ENCODE results near the gene TMC1. TPM values are rescaled to one million over a fixed set of nuclear protein-coding genes. Genes with fewer than 3 reads are reported as not detected.

Gene TMC1
- total RNA-seq, 4 donors from 2014 or later = under 0.01 to 0.95 (median 0.90) TPM; not detected in 1

DNA sequence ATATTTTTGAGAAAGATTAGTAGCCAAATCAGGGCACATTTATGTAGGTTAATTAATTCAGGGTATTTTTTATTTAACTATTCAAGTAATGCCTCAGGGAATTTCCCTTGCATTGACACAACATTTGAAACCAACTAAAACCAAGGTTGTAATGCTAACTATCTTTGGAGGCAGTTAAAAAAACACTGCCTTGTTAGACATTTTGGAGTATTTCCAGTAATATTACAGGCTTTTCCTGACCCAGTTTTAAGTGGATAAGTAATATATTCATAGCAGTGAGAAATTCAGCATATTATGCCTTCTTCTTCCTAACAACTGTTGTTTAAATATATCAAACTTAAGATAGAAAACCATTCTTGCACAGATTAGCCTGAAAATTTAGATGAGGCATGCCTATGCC is 175.1 kb downstream of the TMC1 start:
- TF ChIP-seq POLR2A (IDR thresholded peaks at IDR 0.05) = no peak
- TF ChIP-seq, protein P1, sequence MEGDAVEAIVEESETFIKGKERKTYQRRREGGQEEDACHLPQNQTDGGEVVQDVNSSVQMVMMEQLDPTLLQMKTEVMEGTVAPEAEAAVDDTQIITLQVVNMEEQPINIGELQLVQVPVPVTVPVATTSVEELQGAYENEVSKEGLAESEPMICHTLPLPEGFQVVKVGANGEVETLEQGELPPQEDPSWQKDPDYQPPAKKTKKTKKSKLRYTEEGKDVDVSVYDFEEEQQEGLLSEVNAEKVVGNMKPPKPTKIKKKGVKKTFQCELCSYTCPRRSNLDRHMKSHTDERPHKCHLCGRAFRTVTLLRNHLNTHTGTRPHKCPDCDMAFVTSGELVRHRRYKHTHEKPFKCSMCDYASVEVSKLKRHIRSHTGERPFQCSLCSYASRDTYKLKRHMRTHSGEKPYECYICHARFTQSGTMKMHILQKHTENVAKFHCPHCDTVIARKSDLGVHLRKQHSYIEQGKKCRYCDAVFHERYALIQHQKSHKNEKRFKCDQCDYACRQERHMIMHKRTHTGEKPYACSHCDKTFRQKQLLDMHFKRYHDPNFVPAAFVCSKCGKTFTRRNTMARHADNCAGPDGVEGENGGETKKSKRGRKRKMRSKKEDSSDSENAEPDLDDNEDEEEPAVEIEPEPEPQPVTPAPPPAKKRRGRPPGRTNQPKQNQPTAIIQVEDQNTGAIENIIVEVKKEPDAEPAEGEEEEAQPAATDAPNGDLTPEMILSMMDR (IDR thresholded peaks at IDR 0.05) = no peak
- H3K4me1 ChIP-seq = no peaks in the 10 kb centered on the region
- H3K4me3 ChIP-seq = no peak overlapping the region
- no peaks in the 10 kb centered on the region for H3K27me3 ChIP-seq
- H3K9me3 ChIP-seq = no peaks in the 10 kb centered on the region
- no peaks in the 10 kb centered on the region for H3K36me3 ChIP-seq
- no peak overlapping the region for H3K27ac ChIP-seq
- intact Hi-C loops (cut with DNase I; ENCODE audit: low total_unique reads) = no loop called here
- DNase-seq = no peak

DNA sequence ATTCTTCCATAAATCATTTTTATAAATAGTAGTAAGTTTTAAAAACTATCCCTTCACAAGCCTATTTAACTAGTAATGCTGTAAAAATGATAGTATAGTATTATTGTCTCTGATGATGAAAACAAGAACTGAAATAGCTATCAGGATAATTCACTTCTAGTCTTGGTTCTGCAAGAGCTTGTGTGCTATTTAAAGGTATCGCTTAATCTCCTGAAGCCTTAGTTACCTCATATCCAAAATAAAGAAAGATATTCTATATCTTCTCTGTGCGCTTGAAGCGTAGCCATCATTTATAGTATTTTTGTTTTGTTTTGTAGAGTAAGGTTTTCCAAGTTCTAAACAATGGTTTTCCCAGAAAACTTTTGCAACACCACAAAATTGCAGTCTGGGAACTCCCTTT is 180.1 kb downstream of the TMC1 start:
- no peak for TF ChIP-seq POLR2A (IDR thresholded peaks at IDR 0.05)
- TF ChIP-seq, protein P1 (IDR thresholded peaks at IDR 0.05) = no peak
- DNase-seq = no peak
- Histone ChIP-seq H3K27me3 (no peaks in the 10 kb centered on the region), H3K4me3 (no peak overlapping the region), H3K9me3 (no peaks in the 10 kb centered on the region), H3K27ac (no peak overlapping the region), H3K4me1 (no peaks in the 10 kb centered on the region), H3K36me3 (no peaks in the 10 kb centered on the region)
- intact Hi-C loops (cut with DNase I; ENCODE audit: low total_unique reads) = no loop called here

DNA sequence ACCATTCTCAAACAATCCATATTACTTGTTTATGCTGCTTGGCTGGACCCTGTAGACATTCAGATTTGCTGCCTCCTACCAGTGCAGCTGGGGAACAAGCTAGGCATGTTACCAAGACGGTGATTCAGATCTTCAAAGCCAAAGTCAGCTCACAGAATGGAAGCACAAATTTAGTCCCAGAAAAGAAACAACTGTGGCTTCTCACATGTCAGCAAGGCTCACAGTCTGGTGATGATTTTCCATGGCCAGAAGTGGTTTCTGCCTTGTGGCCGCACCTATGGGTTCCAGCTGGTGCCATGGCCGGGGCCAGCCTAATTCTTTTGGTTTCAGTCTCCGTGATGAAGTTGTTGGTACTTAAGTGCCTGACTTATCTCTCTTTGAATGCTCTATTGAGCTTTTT is 182.2 kb downstream of the TMC1 start:
- Histone ChIP-seq H3K9me3 (no peaks in the 10 kb centered on the region), H3K36me3 (no peaks in the 10 kb centered on the region), H3K27ac (no peak overlapping the region), H3K27me3 (no peaks in the 10 kb centered on the region), H3K4me3 (no peak overlapping the region), H3K4me1 (no peaks in the 10 kb centered on the region)
- DNase-seq = no peak
- intact Hi-C loops (cut with DNase I; ENCODE audit: low total_unique reads) = no loop called here
- TF ChIP-seq, protein P1 (IDR thresholded peaks at IDR 0.05) = no peak
- no peak for TF ChIP-seq POLR2A (IDR thresholded peaks at IDR 0.05)

DNA sequence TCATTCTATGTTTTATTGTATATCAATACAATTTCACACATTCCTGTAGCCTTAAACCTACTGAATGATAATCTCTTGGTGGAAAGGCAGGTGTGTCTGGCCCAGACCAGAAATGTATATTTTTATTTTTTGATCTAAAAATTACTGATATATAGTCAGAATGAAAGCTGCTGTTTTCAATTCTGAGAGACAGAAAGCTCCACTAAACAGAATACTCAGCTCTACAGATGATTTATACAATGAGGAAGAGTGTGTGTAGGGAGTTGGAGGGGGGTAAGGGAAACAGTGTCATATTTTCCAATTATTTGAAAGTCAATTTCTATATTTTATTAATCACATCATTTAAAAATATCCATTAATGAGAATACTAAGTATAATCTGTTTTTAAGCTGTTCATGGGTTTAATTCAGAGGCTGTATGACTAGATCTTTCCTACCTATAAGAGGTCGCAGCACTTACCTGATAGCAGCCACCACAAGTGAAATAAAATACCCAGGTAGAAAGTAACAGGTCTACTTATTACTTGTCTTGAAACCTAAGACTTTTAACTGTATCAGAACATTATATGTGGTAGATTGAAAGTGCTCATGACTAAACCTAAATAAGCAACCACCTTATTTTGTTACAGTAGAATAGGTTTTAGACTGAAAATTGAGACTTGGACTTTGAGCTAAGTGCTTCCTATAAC is 183.4 kb downstream of the TMC1 start:
- no peak overlapping the region for H3K27ac ChIP-seq

DNA sequence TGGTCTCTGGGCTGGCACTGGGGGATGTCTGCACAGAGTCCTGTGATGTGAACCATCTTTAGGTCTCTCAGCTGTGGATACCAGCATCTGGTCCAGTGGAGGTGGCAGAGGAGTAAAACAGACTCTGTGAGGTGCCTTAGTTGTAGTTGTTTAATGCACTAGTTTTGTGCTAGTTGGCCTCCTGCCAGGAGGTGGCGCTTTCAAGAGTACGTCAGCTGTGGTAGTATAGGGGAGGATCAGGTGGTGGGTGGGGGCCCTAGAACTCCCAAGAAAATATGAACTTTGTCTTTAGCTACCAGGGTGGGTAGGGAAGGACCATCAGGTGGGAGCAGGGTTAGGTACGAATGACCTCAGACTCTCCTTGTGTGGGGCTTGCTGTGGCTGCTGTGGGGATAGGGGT is 197.1 kb downstream of the TMC1 start:
- H3K27ac ChIP-seq = no peak overlapping the region
- no peaks in the 10 kb centered on the region for H3K36me3 ChIP-seq
- no peaks in the 10 kb centered on the region for H3K9me3 ChIP-seq
- no peaks in the 10 kb centered on the region for H3K27me3 ChIP-seq
- H3K4me1 ChIP-seq = no peaks in the 10 kb centered on the region
- DNase-seq = no peak
- intact Hi-C loops (cut with DNase I; ENCODE audit: low total_unique reads) = no loop called here
- H3K4me3 ChIP-seq = no peak overlapping the region
- TF ChIP-seq, protein P1 (IDR thresholded peaks at IDR 0.05) = no peak
- no peak for TF ChIP-seq POLR2A (IDR thresholded peaks at IDR 0.05)

More for the DNA sequence above, 183.4 kb downstream of the TMC1 start:
- Histone ChIP-seq H3K27me3 (no peaks in the 10 kb centered on the region), H3K36me3 (no peaks in the 10 kb centered on the region), H3K4me1 (no peaks in the 10 kb centered on the region), H3K9me3 (no peaks in the 10 kb centered on the region), H3K4me3 (no peak overlapping the region)
- intact Hi-C loops (cut with DNase I; ENCODE audit: low total_unique reads) = no loop called here
- TF ChIP-seq POLR2A (IDR thresholded peaks at IDR 0.05) = no peak
- TF ChIP-seq, protein P1 (IDR thresholded peaks at IDR 0.05) = no peak
- no peak for DNase-seq
